NCI-H446 treated with DMSO at 0.1 percent for 48 hours (cell line): ENCODE measurements around the gene TEDC1.

Experiments used
- DNase-seq: peaks from one replicate; lab custom pipeline; 2025; lab: John Stamatoyannopoulos, UW

Gene TEDC1

GRCh38 chr14:105458571-105458970 lies 32.5 kb upstream of the TEDC1 start:
- no peak for DNase-seq

DNA sequence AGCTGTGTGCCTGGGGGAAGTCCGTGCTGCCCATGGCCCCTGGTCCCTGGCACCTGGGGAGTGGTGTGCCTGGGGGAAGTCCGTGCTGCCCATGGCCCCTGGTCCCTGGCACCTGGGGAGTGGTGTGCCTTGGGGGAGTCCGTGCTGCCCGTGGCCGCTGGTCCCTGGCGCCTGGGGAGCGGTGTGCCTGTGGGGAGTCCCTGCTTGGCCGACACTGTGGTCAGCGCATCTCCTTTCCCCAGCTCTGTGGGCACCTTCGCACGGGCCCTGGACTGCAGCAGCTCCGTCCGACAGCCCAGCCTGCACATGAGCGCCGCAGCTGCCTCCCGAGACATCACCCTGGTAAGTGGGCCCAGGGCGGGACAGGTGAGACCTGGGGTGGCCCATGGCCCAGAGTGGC lies 30.9 kb upstream of the TEDC1 start:
- no peak for DNase-seq

GRCh38 chr14:105460616-105461015 lies 30.4 kb upstream of the TEDC1 start:
- no peak for DNase-seq

DNA sequence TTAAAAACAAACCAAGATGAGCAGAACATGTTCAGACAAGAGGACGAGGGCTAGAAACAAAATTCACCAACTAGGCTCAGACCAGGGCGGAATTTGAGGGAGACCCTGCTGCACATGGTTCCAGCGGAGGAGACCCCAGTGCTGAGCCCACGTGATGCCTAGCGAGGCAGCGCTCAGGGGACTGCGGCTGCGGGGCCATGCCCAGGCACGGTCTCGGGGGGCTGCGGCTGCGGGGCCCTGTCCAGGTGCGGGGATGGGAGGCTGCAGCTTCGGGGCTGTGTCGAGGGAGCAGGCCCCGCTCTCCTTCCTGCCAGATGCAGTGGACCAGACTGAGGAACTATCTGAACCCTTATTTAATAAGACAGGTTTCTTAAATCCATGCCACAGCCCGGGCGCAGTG lies 29.1 kb upstream of the TEDC1 start:
- DNase-seq, result no peak

- DNase-seq, result no peak
These were observed 26.5 kb upstream of the TEDC1 start for GRCh38 chr14:105464501-105464900.

GRCh38 chr14:105465209-105466031 lies 25.6 kb upstream of the TEDC1 start:
- DNase-seq, result no peak

DNA sequence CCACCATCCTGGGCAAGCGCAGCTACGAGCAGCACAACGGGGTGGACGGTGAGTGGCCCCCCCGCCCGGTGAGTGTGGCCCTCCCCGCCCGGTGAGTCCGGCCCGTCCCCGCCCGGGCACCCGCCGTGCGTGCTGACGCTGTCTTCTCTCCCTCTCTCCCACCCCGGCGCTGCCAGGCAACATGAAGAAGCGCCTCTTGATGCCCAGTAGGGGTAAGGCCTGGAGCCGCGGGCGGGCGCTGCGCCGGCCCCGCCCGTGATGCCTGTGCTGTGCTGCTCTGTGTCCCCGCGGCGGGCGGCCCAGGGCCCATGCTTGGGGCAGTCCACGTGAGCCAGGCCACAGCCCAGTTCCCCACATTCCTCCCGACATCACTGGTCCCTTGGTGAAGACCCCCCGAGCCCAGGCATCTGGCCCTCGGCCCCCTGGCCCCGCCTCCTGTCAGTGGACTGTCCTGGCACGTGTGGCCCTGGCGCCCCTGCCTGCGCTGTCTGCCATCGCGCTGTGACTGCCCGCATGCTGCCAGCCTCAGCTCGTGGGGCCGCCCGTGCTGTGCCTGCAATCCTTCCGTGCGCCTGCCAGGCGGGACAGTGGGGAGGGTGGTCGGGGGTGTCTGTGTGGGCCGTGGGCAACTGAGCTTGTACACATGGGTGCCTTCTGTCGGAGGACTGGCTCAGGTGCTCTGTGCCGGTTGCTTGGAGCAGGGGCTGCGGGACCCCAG lies 24.4 kb upstream of the TEDC1 start:
- DNase-seq, result no peak

- peak; percentile 41 for DNase-seq
These were observed 23.7 kb upstream of the TEDC1 start for GRCh38 chr14:105467249-105467941.

- DNase-seq, result no peak
These were observed 23.0 kb upstream of the TEDC1 start for GRCh38 chr14:105467942-105468471.

DNA sequence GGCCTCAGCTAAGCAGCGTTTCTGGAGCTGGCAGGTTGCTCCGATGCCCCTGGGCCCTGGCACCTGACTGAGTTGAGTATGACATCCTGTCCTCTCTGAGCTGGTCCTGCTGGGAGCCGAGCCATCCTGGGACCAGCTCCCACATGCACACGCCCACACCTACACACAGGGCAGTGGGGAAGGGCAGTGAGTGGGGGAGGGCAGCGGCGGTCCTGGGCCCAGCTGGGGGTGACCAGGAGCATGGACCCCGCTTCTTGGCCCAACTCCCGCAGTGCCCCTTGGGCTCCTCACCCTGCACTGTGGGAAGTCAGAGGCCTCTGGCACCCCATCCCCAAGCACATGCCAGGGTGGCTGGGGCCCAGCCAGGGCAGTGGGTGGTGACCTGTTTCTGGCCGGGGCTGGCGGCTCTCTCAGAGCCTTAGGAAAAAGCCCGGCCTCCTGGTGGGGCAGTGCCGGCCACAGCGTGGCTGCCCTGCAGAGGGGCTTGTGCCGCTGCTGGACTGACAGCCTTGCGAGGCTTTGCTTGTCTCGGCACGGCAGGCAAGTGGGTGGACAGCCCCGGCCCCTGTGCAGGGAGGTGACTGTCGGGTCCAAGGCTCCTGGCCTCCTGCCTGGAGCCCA lies 22.3 kb upstream of the TEDC1 start:
- no peak for DNase-seq

DNA sequence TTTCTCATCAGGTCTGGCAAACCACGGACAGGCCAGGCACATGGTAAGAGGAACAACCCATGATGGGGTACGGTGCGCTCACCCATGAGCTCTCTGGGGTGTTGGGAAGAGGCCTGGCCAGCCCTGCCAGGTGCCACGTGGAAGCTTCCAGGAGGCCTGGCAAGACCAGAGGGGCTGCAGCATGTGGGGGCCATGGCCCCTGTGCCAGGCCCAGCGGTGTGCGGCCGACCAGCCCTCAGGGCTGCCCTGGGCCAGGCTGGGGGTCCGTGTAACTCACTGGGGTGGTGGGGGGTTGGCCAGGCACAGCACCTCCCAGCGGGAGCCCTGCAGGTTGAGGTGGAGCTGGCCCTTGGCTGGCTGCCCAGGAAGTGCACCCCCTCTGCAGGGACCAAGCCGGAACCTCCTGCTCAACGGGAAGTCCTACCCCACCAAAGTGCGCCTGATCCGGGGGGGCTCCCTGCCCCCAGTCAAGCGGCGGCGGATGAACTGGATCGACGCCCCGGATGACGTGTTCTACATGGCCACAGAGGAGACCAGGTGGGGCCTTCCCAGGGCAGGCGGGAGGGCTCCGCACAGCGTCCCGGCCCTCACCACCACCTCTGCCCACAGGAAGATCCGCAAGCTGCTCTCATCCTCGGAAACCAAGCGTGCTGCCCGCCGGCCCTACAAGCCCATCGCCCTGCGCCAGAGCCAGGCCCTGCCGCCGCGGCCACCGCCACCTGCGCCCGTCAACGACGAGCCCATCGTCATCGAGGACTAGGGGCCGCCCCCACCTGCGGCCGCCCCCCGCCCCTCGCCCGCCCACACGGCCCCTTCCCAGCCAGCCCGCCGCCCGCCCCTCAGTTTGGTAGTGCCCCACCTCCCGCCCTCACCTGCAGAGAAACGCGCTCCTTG lies 21.3 kb upstream of the TEDC1 start:
- DNase-seq, result no peak

- no peak for DNase-seq
These were observed 20.4 kb upstream of the TEDC1 start for GRCh38 chr14:105470350-105471296.

- no peak for DNase-seq
These were observed 19.7 kb upstream of the TEDC1 start for GRCh38 chr14:105471297-105471821.

GRCh38 chr14:105471823-105472485 lies 19.1 kb upstream of the TEDC1 start:
- no peak for DNase-seq

- no peak for DNase-seq
These were observed 18.5 kb upstream of the TEDC1 start for GRCh38 chr14:105472486-105472991.

GRCh38 chr14:105473033-105473676 lies 17.9 kb upstream of the TEDC1 start:
- DNase-seq, result peak; percentile 41

DNA sequence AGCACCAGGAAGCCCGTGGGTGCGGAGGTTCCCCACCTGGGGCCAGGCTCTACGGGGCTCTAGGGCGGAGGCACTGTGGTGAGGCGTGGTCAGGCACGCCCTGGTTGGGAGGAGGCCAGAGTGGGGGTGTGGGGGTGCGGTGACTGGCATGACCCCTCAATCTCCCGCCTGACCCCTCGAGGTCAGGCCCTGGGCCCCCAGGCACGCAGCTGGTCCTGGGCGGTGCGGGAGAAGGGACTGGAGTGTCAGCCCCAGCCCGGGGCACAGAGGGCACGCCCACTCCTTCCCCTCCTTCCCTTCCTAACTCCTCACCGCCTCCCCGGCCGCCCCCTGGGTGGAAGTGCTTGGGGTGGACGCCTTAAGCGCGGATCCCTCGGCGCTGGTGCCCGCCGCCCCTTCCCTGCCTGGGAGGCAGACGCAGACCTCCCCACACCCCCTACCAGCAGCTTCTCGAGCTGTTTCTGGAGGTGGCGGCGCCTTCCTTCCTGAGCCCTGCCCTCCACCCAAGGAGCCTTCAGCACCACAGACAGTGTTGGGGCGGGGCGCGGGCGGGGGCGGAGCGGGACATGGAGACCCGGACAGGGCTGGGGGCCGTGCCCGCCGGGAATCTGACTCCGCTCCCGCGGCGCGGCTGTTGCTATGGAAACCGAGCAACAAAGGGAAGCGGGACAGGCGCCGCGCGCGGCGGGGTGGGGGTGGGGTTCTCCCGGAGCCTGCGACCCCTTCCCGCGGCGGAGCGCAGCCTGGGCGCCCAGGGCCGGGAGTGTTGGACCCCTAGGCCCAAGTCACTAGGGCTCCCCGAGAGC lies 17.2 kb upstream of the TEDC1 start:
- DNase-seq, result peak; percentile 60
